HUDEP-2 (cell line): ENCODE results near the gene PDCD10.

Source experiments
- DNase-seq, 76 experiments: peaks; one replicate each; lab custom pipeline; 2025; ENCODE audit not compliant: unreplicated experiment in 76 of 76; lab: John Stamatoyannopoulos, UW

Gene PDCD10

DNA sequence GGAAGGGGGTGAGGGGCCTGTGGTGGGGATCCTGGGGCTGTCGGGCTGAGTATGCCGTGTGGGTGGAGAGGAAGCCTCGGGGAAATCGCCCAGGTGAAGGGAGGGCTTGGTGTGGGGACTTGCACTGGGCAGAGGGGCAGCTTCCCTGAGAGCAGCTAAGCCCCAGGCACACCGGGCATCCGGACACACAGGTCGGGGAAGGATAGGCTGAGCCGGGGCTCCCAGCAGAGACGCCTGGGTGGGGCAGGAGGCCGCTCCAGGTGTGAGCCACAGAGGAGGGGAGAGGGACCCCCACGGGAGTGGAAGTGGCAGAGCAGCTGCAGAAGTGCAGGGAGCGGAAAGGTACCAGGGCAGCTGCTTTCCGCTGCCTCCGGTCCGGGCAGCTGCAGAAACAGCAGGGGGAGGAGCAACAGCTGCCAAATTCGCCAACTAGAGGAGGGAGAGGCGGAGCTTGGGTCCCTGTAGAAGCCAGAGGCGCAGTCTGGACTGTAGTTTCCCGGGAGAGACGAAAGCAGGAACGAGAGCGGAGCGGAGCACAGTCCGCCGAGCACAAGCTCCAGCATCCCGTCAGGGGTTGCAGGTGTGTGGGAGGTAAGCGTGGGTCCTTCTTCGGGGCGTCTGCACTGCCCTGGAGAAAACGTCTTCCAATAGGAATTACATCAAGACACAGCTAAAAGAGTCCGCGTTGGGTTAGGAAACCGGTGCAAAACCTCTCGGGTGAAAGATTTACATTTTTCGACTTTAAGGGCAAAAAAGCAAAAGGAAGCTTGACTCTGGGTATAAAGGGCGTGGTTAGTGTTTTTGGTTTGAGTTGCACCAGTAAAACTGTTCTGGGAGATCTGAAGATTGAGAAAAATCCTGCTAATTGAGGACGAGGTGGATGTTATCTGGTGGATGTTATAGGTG is 794 bp upstream of the PDCD10 start, which contains the start of gene SERPINI1:
Gene SERPINI1 (plus strand): TSS at position 489 of the 906 bp plus-strand sequence. CDS start 53,408 bp downstream, outside the sequence.
- DNase-seq: peak; percentile 4 to 88 (median 68)

DNA sequence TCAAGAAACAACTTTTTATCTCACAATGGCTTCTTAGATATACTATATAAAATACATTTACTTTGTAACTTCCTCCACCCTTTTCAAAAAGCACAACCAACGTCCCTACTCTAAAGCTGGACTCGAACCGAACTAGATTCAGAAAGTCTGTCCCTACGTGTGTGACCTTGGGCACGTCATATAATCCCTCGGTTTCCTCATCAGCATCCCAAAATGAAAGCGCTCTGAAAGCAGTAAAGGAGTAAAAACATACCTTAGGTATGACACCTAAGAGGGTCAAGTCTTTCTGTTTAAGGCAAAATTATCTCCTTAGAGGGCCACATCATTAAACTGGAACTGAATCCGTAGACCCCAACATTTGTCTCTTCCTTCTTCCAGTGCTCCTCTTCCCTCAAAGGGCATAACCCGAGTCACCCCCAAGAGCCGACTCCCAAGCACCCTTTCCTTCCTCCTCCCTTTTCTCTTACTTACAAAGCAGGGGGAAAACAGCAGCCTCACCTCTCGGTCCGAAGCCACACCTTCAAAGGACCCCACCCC is 663 bp downstream of the PDCD10 start:
- DNase-seq: peak in 5 of 76 experiments; percentile 11 to 40 (median 16)

DNA sequence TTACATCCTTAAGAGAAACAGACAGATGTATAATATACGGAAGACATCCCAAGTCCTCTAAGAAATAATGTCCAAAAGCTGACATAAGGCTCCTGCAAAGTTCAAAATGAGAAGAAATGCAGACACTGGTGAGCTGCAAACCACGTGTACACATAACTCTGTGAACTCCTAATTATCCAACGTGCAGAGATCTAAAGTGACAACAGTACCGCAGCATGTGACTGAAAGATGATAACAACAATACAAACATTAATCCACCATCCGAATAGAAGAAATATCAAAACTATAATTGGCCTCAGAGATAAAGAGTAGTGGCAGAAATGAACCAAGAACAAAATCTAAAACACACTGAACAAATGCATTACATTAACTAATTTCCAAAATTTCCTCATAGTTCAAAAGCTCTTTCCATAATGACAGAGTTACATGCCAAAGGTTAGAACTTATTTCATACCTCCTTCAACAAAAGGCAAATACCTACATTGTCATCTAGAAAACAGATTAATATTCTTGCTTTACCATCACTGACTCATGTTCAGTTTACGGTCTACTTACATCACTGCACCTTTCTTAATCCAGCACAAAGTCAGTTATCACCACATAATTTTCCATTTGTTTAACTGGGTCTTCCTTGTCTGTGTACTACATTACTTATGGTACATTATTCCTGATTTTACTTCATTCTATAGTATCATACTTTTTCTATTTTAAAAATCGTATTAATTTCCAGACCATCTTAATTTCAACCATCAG is 2.2 kb downstream of the PDCD10 start:
- peak in 6 of 76 experiments; percentile 5 to 33 (median 18) for DNase-seq

DNA sequence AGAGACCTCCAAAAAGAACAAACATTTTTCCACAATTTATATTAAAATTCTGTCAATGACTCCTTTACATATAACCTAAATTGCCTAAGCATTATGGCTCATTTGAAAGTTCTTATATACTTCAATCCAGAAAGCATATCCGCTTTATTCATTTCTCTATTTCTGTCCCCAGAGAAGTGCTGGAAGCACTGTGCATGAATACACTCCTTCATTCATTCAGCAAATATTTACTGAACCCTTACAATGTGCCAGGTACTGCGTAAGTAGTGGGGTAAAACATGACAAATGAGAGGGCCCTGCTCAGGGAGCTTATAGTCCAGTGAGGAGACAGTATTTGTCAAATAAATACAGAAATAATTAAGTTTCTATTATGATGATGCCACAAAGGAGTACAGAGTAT is 3.3 kb downstream of the PDCD10 start:
- DNase-seq: no peak

DNA sequence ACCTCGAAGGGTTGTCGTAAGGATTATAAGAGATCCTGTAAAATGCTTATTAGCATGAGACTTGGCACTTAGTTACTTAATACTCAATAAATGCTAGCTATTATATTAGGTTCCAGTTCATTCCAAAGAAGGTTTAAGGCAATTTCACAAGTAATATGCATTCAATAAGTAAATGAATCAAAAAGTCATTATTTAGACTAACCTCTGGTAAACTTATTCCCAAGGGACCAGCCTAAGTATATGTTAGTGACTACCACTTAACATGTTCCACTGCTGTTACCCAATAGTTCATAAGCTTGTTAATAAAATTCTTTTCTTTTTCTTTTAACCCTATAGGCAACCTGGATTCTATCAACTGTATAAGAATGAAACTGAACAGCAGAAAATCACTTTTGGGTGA is 5.1 kb downstream of the PDCD10 start:
- DNase-seq: no peak

DNA sequence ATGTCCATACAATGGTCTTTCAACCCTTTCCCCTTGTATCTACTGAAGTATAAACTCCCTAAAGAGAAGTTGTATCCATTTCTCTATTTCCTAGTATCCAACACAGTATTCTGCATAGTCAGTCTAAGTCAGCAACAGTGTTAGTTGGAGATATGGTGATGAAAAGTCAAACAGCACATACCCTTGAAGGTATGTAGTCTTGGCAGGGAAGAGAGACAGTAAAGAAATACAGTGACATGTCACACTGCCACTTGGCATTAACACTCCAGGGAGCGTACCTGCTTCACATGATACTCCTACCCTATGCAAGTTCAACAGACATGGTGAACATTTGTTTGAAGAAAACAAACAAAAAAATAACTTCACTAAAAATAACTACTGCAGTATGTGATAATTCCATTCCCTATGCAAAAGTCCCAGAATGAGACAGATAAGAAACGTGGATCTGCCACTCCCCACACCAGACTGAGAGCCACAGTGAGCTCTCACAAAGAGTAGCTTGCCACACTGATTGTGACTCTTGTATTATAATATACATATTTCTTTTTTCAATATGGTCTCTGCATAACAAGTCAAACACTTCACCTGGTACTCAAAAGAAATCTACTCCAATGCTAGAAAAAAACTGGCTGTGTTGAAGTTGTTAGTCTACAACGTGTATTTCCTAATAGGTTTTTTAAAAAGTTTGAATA is 5.9 kb downstream of the PDCD10 start:
- peak in 7 of 76 experiments; percentile 12 to 33 (median 17) for DNase-seq

DNA sequence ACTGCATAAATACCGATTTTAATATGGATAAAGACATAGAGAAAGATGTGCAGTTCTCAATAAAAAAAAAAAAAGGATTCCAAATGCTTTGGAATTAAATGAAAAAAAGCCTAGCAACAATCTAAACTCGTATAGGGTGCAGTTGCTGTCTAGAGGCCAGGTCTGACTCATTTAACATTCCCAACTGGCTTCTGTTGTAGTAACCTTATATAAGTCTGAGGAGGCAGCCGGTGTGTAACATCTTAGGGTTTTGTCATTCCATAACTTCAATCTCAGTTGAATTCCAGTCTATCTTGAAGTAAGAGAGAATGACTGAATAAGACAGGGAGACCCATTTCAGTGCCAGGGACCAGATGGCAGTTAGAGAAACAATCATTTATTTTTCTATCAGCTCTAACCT is 6.5 kb downstream of the PDCD10 start:
- no peak for DNase-seq

DNA sequence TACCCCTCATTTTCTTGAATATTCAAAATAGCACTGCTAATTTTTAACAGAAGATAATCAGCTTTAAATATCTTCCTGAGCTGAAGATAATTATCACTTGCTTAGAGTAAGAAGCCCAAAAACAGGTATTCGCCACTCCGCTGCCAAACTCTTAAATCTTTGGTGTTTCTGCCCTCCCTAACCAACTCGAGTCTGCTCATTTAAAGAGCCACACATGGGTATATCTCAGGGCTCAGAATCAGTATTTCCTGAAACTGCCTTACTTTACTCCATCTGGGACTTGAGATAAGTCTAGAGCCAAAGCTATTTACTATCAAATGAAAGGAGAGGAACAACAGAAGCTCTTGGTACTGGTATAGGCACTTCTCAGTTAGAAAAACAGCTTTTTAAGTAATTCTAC is 10.8 kb downstream of the PDCD10 start:
- DNase-seq: peak in 51 of 76 experiments; percentile 1 to 89 (median 64)

DNA sequence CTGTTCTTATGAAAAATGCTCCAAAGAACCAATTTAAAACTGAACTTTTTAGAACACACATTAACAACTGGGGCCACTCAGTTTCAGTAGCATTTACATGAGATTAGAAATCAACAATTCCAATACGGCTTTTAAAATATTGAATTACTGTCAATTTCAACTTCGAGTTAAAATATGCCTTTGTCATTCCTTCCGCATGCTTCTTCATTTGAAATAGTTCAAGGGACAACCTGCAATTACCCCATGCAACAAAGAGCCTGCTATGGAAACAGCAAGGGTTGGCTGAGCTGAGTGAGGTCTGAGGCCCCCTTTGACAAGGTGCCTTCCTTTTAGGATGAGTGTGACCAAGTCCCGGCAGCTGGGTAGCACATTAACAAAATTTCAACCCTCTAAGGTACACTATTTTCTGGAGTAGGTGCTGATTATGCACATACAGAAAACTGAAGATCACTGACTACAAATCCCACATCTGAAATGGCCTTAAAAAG is 11.6 kb downstream of the PDCD10 start:
- DNase-seq: peak in 1 of 76 experiments; percentile 19

DNA sequence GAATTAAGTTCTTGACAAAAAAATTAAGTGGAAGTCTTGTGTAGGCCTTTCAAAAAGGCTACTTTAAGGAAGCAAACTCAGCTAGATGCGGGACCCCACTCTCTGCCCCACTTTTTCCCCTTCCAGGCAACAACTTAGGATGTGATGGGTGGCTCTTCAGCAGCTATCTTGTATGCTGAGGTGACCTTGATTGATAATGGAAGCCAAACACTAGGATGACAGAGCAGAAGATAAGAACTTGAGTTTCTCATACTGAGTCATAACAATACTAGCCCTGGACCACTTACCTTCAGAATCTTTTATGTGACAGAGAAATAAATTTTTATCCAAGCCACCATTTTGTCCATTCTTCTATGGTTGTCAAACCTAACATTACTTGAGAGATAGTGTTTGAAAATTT is 16.1 kb downstream of the PDCD10 start:
- DNase-seq: peak in 1 of 76 experiments; percentile 14

DNA sequence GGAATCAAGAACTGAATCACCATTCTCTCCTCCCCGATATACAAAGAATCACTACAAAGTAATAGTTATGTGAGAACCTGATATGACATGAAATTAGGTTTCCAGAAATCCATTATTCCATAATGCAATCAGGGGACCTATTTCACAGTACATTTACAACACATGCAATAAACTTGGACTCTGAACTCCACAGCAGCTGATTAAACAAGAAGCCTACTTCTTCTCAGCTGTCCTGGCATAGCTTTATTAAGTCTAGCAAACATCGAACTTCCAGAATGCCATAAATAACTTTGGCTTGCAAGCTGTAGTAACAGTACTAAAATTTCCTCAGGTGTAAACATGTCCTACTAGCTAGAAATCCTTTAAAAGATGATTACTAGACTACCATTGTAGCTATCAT is 17.8 kb downstream of the PDCD10 start:
- DNase-seq: no peak

DNA sequence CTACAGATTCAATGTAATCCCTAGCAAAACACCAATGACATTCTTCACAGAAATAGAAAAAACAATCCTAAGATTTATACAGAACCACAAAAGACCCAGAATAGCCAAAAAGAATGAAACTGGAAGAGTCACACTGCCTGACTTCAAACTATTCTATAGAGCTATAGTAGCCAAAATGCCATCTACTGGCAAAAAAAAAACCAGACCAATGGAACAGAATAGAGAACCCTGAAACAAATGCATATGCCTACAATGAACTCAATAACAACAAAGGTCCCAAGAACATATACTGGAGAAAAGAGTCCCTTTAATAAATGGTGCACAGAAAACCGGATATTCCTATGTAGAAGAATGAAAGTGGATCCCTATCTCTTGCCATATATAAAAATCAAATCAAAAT is 19.8 kb downstream of the PDCD10 start:
- DNase-seq: no peak

DNA sequence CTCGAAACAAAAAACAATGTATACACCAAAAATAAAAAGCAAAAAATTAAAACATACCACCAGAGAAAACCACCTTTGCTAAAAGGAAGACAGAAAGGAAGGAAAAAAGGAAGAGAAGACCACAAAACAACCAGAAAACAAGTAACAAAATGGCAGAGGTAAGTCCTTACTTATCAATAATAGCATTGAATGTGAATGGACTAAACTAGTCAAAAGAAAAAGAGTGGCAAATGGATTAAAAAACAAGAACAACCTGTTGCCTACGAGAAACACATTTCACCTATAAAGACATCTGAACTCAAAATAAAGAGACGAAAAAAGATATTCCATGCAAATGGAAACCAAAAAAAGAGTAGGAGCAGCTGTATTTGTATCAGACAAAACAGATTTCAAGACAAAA is 22.2 kb downstream of the PDCD10 start:
- DNase-seq: no peak

DNA sequence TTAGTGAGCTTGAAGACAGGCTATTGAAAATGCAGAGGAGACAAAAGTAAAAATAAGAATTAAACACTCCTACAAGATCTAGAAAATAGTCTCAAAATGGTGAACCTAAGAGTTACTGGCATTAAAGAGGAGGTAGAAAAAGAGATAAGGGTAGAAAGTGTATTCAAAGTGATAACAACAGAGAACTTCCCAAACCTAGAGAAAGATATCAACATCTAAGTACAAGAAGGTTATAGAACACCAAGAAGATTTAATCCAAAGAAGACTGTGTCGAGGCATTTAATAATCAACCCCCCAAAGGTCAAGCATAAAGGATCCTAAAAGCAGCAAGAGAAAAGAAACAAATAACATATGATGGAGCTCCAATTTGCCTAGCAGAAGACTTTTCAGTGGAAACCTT is 23.3 kb downstream of the PDCD10 start:
- DNase-seq: no peak

DNA sequence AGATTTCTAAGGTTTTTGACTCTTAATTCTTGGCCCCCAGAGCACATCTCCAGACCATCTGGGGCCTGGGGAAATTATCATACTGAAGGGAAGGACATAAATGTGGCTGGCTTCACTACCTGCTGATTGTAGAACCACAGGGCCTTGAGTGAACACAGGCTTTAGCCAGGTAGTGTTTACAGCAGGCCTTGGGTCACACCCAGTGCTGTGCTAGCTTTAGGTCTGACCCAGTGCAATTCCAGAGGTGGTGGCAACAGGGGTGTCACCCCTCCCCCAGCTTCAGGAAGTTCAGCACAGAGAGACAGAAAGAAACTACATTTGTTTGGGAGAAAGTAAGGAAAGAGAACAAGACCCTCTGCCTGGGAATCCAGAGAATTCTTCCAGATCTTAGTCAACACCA is 24.1 kb downstream of the PDCD10 start:
- DNase-seq: no peak

DNA sequence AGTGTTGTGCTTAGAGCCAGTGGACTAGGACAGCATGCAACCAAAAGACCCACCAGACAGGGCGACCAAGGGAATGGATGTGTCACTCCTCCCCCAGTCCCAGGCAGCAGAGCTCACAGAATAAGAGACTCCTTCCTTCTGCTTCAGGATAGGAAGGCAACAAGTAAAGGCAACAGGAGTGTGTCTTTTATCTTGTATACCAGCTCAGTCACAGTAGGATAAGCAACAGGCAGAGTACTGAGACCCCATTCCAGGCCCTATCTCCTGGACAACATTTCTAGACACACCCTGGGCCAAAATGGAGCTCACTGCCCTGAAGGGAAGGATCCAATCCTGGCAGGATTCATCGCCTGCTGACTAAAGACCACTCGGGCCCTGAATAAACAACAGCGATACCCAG is 25.0 kb downstream of the PDCD10 start:
- no peak for DNase-seq

DNA sequence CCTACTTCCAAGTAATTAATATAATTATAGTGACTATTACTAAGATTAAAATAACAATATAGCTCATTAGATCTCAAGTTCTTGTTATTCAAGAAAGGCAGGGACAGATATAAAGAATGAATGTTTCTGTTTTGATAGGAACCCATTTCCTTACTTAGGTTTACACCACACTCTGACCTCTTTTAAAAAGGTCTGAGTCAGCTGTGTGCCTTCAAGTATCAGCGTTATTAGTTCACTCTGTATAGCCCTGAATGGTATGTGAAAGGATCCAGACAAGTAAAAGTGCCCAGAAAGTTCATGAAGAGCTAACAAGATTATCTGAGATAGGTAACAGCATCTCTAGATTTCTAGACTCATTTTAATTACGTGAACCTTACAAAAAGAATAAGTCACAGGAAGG is 28.9 kb downstream of the PDCD10 start:
- no peak for DNase-seq

DNA sequence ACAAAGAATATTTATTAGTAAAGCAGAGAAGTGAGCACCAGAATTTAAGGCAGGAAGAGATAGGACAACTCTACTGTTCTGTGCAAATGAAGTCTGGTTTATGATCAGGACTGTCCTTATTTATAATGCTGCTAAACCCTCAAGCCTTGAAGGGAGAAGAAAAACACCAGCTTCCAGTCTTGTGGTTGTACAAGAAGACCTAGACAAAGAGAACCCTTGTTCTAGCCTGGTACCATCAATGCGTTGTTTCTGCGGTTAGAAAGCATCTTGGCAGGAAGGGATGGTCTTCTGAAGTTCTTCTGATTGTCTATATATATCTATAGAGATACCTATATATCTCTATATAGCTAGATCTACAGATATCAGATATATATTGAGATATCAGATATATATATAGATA is 33.8 kb downstream of the PDCD10 start:
- no peak for DNase-seq

DNA sequence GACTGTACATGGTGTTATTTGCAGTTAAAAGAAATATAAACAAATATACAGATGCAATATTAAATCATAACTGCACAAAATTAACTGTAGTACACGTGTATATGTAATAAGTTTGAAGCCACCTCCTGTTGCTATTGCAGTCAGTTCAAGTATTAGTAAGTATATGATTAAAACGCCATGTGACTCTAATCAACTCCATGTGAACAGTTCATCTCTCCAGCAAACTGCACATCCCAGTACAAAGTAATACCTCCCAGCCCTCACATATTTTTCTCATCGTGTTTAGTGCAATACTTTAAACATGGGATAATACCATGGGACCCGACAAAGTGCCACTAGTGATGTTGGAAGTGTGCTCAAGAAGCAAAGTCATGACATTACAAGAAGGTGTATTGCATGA is 34.6 kb downstream of the PDCD10 start:
- no peak for DNase-seq

DNA sequence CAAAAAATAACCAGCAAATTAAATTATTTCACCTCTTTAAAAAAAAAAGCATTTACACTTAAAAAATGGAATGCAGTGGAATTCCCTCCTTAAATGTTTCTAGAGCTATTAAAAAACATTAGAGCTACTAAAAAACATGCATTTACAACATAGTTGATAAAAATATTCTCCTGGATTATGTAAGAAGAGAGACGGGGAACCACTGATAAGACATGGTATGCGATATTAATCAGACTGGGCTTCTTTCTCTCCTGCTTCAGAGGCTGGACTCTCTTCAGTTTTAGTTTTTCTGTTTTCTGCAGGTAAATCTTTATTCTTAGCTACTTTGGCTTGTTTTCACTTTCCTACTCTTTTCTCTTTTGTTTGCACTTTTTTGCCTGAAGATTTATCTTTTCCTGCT is 40.6 kb downstream of the PDCD10 start:
- DNase-seq: no peak

DNA sequence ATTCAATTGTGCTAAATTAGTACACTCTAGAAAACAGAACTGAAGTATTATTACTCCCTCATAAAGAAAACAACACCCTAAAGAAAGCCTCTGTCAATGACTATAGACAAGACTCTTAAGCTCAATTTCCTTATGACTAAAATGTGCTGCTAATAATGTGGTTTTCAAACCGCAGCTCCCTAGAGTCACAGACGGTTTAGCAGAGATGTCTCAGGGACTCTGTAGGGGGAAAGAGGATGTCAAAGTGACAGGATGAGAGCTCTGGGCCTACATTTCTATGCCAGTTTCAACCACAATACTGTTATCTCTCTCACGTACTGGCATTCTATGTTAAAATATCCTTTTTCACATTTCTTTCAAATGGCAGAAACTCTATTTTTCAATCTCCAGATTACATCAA is 43.3 kb downstream of the PDCD10 start:
- DNase-seq: no peak
